CD4-positive, alpha-beta T cell treated with Interleukin-4 for 1 hour (primary cell): ENCODE results near the gene BBS9.

Experiments used
- DNase-seq, 2 donors: peaks; one replicate each; pipeline ENCODE4 v3.0.0-alpha.2; 2020 to 2022

The BBS9 gene

DNA sequence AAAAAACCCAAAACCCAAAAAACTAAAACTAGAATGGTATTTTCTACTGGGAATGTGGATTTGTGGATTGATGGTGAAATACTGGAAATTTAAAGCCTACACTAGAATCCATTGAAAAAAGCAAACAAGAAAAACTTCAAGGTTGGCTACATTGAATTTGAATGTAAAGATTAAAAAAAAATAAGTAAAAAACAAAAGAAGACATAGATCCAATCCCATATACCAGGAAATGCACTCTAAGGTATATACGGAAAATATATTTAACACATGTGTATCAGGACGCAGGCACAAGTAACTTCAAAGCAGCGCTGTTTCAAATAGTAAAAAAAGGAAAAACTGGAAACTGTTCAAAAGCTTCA is 754 bp upstream of the BBS9 start:
- no peak for DNase-seq

GRCh38 chr7:33129806-33130153 is 416 bp downstream of the BBS9 start:
- DNase-seq: no peak

GRCh38 chr7:33130184-33130583 is 820 bp downstream of the BBS9 start:
- DNase-seq: peak in 1 of 2 donors; percentile 36

DNA sequence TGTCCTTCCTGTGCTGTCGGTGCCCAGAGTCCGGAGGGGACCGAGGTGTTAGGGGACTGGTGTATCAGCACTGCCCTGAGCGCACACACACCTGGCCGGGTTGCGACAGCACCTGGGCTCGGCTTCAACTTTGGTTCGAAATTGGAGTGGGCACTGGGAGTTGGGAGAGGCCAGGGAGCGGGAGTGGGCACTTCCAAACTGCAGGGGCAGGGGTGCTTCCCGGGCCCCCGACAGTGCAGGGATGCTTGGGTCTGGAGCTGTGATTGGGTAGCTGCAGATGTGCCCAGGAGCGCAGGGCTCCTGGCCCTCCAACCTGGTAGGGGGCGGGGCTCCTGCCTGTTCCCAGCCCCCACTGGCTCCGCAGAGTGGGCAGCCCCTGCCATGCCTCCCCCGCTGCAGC is 7.7 kb downstream of the BBS9 start:
- DNase-seq: no peak

- no peak for DNase-seq
Measured at GRCh38 chr7:33142585-33142984, 13.2 kb downstream of the BBS9 start.

DNA sequence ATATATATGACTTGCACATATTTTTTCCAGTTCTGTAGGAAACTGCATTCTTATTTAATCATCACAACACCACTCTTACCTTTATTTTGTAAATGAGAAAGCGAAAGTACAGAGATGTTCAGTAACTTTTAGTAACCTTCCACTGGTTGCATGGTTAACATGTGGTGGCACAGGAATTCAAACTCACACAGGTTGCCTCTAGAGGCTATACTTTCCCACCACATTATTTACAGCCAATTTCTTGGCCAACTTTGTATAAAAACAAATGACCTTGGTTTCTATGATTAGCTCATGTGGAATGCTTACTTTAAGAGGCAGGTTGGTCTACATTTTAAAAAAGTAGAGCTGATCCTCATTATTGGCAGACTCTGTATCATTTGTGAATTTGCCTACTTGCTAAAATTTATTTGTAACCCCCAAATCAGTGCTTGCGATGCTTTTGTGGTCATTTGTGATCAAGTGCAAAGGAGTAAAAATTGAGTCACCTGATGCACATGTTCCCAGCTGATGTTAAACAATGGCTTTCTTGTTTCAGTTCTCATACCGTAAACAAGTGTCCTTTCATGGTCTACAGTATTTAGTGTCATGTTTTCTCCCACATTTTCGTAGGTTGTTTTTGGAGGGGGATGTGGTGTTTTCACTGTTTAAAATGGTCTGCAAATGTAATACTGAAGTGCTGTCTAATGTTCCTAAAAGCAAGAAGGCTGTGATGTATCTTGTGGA is 14.8 kb downstream of the BBS9 start:
- no peak for DNase-seq

DNA sequence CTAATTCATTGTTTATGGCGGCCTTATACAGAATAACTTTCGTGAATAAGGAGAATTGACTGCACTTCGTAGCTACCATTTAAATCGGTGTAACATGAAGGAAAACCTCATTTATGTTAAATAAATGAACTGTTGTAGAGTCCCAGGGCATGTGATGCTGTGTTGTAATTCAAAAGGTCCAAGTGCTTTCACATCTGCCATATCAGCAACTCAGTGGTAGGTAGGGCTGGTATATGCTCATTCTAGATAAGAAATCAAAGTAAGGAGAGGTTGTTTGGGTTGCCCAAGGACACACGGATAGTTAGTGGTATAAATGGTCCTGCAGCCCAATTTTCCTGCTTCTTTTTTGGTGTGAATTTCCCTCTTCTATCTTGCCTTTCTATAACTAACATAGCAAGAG is 15.8 kb downstream of the BBS9 start:
- DNase-seq: no peak

GRCh38 chr7:33152087-33152486 is 22.7 kb downstream of the BBS9 start:
- DNase-seq: no peak

- no peak for DNase-seq
Measured at GRCh38 chr7:33155811-33156210, 26.4 kb downstream of the BBS9 start.

DNA sequence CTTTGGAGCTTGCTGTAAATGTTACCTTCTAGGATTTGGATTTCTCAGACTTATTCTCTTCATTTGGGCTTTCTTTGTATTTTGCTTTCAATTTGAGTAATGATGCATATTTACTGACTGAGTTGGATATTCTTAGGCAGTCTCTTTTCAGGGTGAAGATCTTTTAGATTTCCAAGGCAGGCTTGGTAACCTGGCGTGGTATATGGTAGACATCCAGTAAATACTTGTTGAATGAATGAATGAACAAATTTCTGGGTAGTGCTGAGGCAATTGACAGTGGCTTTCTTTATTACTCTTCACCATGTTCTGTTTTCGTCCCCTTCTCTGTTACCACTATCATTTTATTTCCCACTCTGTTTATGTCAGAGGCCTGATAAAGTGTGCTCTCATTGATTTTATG is 27.1 kb downstream of the BBS9 start:
- no peak for DNase-seq

GRCh38 chr7:33157311-33157710 is 27.9 kb downstream of the BBS9 start:
- DNase-seq: no peak

- DNase-seq: no peak
Measured at GRCh38 chr7:33157781-33158180, 28.4 kb downstream of the BBS9 start.

GRCh38 chr7:33177876-33178275 is 48.5 kb downstream of the BBS9 start:
- no peak for DNase-seq

GRCh38 chr7:33179519-33179918 is 50.2 kb downstream of the BBS9 start:
- no peak for DNase-seq

GRCh38 chr7:33183504-33183903 is 54.1 kb downstream of the BBS9 start:
- no peak for DNase-seq

DNA sequence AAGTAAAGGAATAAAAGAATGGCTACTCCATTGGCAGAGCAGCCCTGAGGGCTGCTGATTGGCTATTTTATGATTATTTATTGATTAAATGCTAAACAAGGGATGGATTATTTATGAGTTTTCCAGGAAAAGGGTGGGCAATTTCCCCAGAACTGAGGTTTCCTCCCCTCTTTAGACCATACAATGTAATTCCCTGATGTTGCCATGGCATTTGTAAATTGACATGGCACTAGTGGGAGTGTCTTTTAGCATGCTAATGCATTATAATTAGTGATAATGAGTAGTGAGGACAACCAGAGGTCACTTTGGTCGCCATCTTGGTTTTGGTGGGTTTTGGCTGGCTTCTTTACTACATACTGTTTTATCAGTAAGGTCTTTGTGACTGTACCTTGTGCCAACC is 55.5 kb downstream of the BBS9 start:
- no peak for DNase-seq

GRCh38 chr7:33185786-33186185 is 56.4 kb downstream of the BBS9 start:
- DNase-seq: peak in 1 of 2 donors; percentile 46

DNA sequence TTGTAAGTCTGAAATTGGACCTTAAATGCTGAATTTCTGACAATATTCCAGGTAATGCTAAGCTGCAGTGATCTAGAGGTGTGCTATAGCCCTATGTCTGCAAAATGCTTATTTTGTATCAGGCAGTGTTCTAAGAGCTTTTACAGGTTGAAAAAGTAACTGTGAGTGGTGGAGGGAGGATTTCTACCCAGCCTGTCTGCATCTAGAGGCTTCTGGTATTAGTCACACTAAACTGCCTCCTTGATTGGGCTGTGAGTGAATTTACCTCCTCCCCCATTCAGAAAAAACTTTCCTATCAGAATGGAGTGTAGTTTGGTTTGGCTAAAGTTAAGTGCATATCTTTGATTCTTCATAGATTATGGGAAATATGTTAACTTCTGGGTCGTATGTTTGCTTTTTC is 56.8 kb downstream of the BBS9 start:
- DNase-seq: no peak

GRCh38 chr7:33190688-33191304 is 61.4 kb downstream of the BBS9 start:
- no peak for DNase-seq

- DNase-seq: peak in 1 of 2 donors; percentile 44
Measured at GRCh38 chr7:33191340-33191739, 62.0 kb downstream of the BBS9 start.

DNA sequence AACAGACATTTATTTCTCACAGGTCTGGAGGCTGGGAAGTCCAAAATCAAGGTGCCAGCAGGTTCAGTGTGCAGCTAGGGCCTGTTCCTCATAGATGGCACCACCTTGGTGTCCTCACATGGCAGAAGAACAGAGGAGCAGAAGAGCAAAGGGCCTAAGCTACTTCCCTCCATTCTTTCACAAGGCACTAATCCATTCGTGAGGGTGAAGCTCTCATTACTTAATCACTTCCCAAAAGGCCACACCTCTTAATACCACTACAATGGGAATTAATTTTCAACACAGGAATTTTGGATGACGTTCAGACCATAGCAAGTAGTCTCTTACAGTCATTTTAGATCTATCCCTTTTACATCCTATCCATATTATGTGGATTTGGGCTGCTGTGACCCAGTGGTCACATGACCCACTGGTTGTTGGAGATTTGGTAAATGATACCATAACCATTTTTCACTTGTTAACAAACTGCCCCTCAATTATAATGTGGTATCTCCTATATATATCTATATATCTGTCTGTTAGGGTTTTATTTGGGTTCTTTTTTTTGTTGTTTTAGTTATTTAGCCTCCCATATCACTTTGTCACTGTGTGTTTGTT is 63.4 kb downstream of the BBS9 start:
- DNase-seq: no peak

GRCh38 chr7:33193308-33193864 is 64.0 kb downstream of the BBS9 start:
- DNase-seq: no peak

- DNase-seq: no peak
Measured at GRCh38 chr7:33195264-33195663, 65.9 kb downstream of the BBS9 start.

- DNase-seq: no peak
Measured at GRCh38 chr7:33196221-33196620, 66.9 kb downstream of the BBS9 start.
